ENCODE measurements around the gene SPINK8.

The SPINK8 gene

DNA sequence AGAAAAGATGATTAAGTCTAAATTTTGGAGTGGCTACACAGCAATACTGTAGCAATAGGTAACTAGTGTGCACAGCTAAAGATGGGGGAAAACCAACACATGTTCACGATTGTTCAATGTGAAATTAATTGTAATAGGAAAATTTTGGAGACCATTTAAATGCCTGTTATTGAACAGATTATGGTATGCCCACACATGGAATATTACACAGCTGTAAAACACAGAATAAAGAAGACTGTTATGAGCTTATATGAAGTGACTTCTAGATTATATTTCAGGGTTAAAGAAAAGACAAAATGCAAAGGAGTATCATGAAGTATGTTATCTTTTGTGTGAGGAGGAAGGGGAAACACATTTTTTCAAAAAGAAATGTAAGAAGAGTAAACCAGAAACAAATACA lies 43.8 kb downstream of the SPINK8 start:
- H3K4me1 ChIP-seq (ENCODE audit: insufficient read depth, low read length, poor library complexity, severe bottlenecking): no peaks in the 10 kb centered on the region
- H3F3A ChIP-seq (ENCODE audit: low read depth): no peaks in the 10 kb centered on the region
- TF ChIP-seq EZH2phosphoT487 (IDR thresholded peaks at IDR 0.05; ENCODE audit: borderline replicate concordance): no peak
- TF ChIP-seq, protein P1, sequence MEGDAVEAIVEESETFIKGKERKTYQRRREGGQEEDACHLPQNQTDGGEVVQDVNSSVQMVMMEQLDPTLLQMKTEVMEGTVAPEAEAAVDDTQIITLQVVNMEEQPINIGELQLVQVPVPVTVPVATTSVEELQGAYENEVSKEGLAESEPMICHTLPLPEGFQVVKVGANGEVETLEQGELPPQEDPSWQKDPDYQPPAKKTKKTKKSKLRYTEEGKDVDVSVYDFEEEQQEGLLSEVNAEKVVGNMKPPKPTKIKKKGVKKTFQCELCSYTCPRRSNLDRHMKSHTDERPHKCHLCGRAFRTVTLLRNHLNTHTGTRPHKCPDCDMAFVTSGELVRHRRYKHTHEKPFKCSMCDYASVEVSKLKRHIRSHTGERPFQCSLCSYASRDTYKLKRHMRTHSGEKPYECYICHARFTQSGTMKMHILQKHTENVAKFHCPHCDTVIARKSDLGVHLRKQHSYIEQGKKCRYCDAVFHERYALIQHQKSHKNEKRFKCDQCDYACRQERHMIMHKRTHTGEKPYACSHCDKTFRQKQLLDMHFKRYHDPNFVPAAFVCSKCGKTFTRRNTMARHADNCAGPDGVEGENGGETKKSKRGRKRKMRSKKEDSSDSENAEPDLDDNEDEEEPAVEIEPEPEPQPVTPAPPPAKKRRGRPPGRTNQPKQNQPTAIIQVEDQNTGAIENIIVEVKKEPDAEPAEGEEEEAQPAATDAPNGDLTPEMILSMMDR (conservative IDR thresholded peaks at IDR 0.05; ENCODE audit: low read length): no peak
- H3K9ac ChIP-seq (ENCODE audit: low read depth, low read length, poor library complexity, severe bottlenecking): no peak overlapping the region
- no peaks in the 10 kb centered on the region for H4K20me1 ChIP-seq (ENCODE audit: insufficient read depth, low read length, poor library complexity, severe bottlenecking)
- H3K4me3 ChIP-seq (ENCODE audit: low read length, poor library complexity, severe bottlenecking): no peak overlapping the region
- no peak overlapping the region for H3K4me2 ChIP-seq (ENCODE audit: low read depth, low read length, poor library complexity, severe bottlenecking)
- no peaks in the 10 kb centered on the region for H3K9me3 ChIP-seq (ENCODE audit: insufficient read depth, low read depth, low read length)
- no peaks in the 10 kb centered on the region for H3K79me2 ChIP-seq (ENCODE audit: insufficient read depth, low read length)
- peaks cover 4% of the 10 kb centered on the region; the same call in 1 of the 2 replicates for H3K36me3 ChIP-seq (ENCODE audit: insufficient read depth, low read length)
- no peak overlapping the region for H2AFZ ChIP-seq (ENCODE audit: low read length)
- H3K27me3 ChIP-seq (ENCODE audit: insufficient read depth, low read length, poor library complexity, severe bottlenecking): no peaks in the 10 kb centered on the region
- H3K9me2 ChIP-seq (replicated peaks; ENCODE audit: low read depth, low read length): no peaks in the 10 kb centered on the region

DNA sequence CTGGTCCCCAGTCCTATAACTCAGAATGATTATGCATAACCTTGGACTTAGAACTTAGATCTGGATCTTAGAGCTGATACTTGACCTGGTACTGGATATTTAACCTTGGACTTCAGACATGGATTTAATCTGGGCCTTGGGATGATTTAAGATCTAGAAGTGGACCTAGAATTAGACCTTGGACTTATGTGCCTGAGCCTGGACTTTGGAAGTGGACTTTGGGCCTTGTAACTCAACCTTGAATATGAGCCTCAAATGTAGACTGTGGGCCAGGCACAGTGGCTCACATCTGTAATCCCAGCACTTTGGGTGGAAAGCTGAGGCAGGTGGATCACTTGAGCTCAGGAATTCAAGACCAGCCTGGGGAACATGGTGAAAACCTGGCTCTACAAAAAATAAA lies 46.4 kb downstream of the SPINK8 start:
- Histone ChIP-seq H3K27me3 (ENCODE audit: insufficient read depth, low read length, poor library complexity, severe bottlenecking) (no peaks in the 10 kb centered on the region), H3K4me3 (ENCODE audit: low read length, poor library complexity, severe bottlenecking) (no peak overlapping the region), H4K20me1 (ENCODE audit: insufficient read depth, low read length, poor library complexity, severe bottlenecking) (no peaks in the 10 kb centered on the region), H3K9ac (ENCODE audit: low read depth, low read length, poor library complexity, severe bottlenecking) (no peak overlapping the region), H3K4me2 (ENCODE audit: low read depth, low read length, poor library complexity, severe bottlenecking) (no peak overlapping the region), H3K79me2 (ENCODE audit: insufficient read depth, low read length) (no peaks in the 10 kb centered on the region), H3K4me1 (ENCODE audit: insufficient read depth, low read length, poor library complexity, severe bottlenecking) (no peaks in the 10 kb centered on the region), H2AFZ (ENCODE audit: low read length) (no peak overlapping the region), H3F3A (ENCODE audit: low read depth) (no peaks in the 10 kb centered on the region), H3K9me3 (ENCODE audit: insufficient read depth, low read depth, low read length) (no peaks in the 10 kb centered on the region), H3K36me3 (ENCODE audit: insufficient read depth, low read length) (no peaks in the 10 kb centered on the region), H3K9me2 (replicated peaks; ENCODE audit: low read depth, low read length) (no peaks in the 10 kb centered on the region)
- no peak for TF ChIP-seq EZH2phosphoT487 (IDR thresholded peaks at IDR 0.05; ENCODE audit: borderline replicate concordance)

DNA sequence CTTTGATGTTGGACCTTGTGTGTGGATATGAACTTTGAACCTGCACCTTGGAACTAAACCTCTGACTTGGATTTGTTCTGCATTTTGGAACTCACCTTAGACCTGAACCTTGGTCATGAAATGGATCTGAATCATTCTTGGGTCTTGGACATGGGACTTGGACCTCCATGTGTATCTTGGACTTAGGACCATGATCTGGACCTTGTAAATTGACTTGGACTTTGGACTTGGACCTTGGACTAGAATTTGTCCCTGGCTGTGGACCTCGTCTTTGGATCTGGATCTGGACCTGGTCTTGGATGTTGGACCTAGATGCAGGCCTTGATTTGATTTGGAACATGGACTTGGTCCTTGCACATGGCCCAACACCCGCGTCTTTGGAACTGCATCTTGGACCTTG lies 47.2 kb downstream of the SPINK8 start:
- H3K9me2 ChIP-seq (replicated peaks; ENCODE audit: low read depth, low read length): no peaks in the 10 kb centered on the region
- H3K27me3 ChIP-seq (ENCODE audit: insufficient read depth, low read length, poor library complexity, severe bottlenecking): no peaks in the 10 kb centered on the region
- H3K4me3 ChIP-seq (ENCODE audit: low read length, poor library complexity, severe bottlenecking): no peak overlapping the region
- H3K79me2 ChIP-seq (ENCODE audit: insufficient read depth, low read length): no peaks in the 10 kb centered on the region
- no peak overlapping the region for H3K9ac ChIP-seq (ENCODE audit: low read depth, low read length, poor library complexity, severe bottlenecking)
- H3K4me1 ChIP-seq (ENCODE audit: insufficient read depth, low read length, poor library complexity, severe bottlenecking): no peaks in the 10 kb centered on the region
- no peaks in the 10 kb centered on the region for H3K9me3 ChIP-seq (ENCODE audit: insufficient read depth, low read depth, low read length)
- no peaks in the 10 kb centered on the region for H3F3A ChIP-seq (ENCODE audit: low read depth)
- no peak for TF ChIP-seq EZH2phosphoT487 (IDR thresholded peaks at IDR 0.05; ENCODE audit: borderline replicate concordance)
- TF ChIP-seq, protein P1 (conservative IDR thresholded peaks at IDR 0.05; ENCODE audit: low read length): no peak
- H4K20me1 ChIP-seq (ENCODE audit: insufficient read depth, low read length, poor library complexity, severe bottlenecking): no peaks in the 10 kb centered on the region
- H3K36me3 ChIP-seq (ENCODE audit: insufficient read depth, low read length): no peaks in the 10 kb centered on the region
- H2AFZ ChIP-seq (ENCODE audit: low read length): no peak overlapping the region
- no peak overlapping the region for H3K4me2 ChIP-seq (ENCODE audit: low read depth, low read length, poor library complexity, severe bottlenecking)

DNA sequence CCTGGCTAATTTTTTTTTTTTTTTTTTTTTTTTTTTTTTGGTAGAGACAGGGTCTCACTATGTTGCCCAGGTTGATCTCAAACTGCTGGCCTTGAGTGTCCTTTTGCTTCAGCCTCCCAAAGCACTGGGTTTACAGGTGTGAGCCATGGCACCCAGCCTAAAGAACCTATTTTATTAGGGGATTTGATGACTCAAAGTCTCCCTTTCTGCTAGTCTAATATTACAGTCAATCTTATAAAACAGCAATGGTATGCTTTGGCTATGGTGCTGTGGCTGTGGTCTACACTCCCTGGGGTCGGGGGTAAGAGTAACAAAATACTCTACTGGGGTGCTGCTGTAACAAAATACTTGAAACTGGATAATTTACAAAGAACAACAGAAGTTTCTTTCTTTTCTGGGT lies 47.8 kb downstream of the SPINK8 start:
- Histone ChIP-seq H3K4me2 (ENCODE audit: low read depth, low read length, poor library complexity, severe bottlenecking) (no peak overlapping the region), H3F3A (ENCODE audit: low read depth) (no peaks in the 10 kb centered on the region), H3K36me3 (ENCODE audit: insufficient read depth, low read length) (no peaks in the 10 kb centered on the region), H3K27me3 (ENCODE audit: insufficient read depth, low read length, poor library complexity, severe bottlenecking) (no peaks in the 10 kb centered on the region), H4K20me1 (ENCODE audit: insufficient read depth, low read length, poor library complexity, severe bottlenecking) (no peaks in the 10 kb centered on the region), H3K4me1 (ENCODE audit: insufficient read depth, low read length, poor library complexity, severe bottlenecking) (no peaks in the 10 kb centered on the region), H3K9me2 (replicated peaks; ENCODE audit: low read depth, low read length) (no peaks in the 10 kb centered on the region), H3K9ac (ENCODE audit: low read depth, low read length, poor library complexity, severe bottlenecking) (no peak overlapping the region), H2AFZ (ENCODE audit: low read length) (no peak overlapping the region), H3K79me2 (ENCODE audit: insufficient read depth, low read length) (no peaks in the 10 kb centered on the region), H3K4me3 (ENCODE audit: low read length, poor library complexity, severe bottlenecking) (no peak overlapping the region), H3K9me3 (ENCODE audit: insufficient read depth, low read depth, low read length) (no peaks in the 10 kb centered on the region)
- TF ChIP-seq EZH2phosphoT487 (IDR thresholded peaks at IDR 0.05; ENCODE audit: borderline replicate concordance): no peak
- TF ChIP-seq, protein P1 (conservative IDR thresholded peaks at IDR 0.05; ENCODE audit: low read length): no peak
